ENCODE results near the gene ANKS3. TPM values are rescaled to one million over a fixed set of nuclear protein-coding genes. Genes with fewer than 3 reads are reported as not detected.

The ANKS3 gene
- total and polyA plus RNA-seq, 8 donors: 11.6 to 183 (median 25.9) TPM

DNA sequence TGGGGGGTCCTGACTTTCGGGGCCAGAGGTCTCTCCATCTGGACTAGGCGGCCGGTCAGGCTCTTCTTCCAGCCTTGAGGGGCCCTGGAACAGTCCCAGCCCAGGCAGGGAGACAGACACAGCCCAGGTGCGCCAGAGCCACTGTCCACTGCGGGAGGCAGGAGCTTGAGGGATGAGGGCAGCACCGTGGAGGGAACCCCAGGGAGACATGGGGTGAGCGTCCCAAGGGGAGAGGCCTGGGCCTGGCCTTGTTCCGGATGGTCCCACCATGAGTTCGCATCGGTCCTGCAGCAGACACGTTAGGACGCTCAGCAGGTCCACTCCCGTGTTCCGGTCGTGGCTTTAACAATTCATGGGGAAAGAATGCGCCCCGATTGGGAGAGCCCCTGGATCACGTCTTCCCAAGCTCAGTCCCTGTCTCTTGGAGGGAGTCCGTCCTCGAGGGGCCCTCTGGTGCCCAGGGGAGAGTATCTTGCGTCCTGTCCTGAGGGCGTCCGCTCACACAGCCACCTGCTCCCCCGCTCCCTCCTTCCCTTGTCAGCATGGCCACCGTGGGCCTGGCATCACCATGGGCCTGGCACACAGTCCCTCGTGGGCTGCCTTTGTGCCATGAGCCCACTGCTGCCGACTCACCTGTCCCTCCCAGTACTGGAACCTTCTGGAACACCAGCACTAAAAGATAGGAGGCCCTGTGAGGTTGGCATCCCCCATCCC, 47.4 kb downstream of the ANKS3 start:
- intact Hi-C loops (cut with DNase I; ENCODE audit: low total_unique reads): no loop called here
- Histone ChIP-seq H3K9me3 (no peaks in the 10 kb centered on the region), H3K4me1 (peaks cover 7 to 29% (median 12%) of the 10 kb centered on the region in 4 donors), H3K27me3 (no peaks in the 10 kb centered on the region), H3K4me3 (no peak overlapping the region), H3K36me3 (peaks cover 49 to 97% (median 91%) of the 10 kb centered on the region in 4 donors), H3K27ac (no peak overlapping the region)
- no peak for DNase-seq
- no peak for TF ChIP-seq EP300 (IDR thresholded peaks at IDR 0.05)
- no peak for TF ChIP-seq POLR2AphosphoS5 (IDR thresholded peaks at IDR 0.05)
- TF ChIP-seq, protein P1, sequence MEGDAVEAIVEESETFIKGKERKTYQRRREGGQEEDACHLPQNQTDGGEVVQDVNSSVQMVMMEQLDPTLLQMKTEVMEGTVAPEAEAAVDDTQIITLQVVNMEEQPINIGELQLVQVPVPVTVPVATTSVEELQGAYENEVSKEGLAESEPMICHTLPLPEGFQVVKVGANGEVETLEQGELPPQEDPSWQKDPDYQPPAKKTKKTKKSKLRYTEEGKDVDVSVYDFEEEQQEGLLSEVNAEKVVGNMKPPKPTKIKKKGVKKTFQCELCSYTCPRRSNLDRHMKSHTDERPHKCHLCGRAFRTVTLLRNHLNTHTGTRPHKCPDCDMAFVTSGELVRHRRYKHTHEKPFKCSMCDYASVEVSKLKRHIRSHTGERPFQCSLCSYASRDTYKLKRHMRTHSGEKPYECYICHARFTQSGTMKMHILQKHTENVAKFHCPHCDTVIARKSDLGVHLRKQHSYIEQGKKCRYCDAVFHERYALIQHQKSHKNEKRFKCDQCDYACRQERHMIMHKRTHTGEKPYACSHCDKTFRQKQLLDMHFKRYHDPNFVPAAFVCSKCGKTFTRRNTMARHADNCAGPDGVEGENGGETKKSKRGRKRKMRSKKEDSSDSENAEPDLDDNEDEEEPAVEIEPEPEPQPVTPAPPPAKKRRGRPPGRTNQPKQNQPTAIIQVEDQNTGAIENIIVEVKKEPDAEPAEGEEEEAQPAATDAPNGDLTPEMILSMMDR (IDR thresholded peaks at IDR 0.05): no peak
- no peak for TF ChIP-seq POLR2A (IDR thresholded peaks at IDR 0.05)
- WGBS, 5 donors: 89 to 94% (median 92%) methylated on average over 24 to 27 of the region's 27 CpGs

DNA sequence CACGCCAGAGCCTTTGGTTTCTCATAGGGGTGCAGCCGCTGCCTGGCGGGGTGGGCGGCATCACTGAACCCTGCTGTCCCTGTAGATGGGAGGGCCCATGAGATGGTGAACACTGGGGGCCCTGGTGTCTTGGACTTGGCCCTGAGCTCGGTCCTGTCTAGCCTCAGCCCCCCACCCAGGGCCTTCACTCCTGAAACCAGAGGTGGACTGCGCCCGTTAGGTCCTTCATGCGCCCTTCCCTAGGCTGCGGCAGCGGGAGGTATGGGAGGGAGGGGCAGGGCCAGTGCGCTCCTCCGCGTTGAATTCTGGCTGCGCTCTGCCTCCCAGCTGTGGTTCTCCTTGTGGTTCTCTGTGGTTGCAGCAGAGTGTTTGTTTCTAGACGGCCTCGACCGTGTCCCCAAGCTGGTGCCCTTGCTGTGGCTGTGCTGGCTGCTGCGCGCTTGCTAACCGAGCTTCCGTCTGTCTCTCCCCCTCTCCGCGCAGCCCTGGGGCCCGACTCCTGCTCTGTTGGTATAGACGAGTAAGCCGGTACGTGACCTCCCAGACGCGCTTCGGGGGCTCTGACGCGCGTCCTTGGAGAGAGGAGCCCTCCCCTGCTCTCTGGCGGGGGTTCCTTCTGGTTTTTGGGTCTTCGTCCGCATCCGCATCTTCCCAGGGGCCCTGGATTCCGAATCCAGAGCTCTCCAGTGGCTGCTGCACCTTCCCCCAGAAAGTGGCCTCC, 48.1 kb downstream of the ANKS3 start:
- no peak for DNase-seq
- H3K4me3 ChIP-seq: no peak overlapping the region

DNA sequence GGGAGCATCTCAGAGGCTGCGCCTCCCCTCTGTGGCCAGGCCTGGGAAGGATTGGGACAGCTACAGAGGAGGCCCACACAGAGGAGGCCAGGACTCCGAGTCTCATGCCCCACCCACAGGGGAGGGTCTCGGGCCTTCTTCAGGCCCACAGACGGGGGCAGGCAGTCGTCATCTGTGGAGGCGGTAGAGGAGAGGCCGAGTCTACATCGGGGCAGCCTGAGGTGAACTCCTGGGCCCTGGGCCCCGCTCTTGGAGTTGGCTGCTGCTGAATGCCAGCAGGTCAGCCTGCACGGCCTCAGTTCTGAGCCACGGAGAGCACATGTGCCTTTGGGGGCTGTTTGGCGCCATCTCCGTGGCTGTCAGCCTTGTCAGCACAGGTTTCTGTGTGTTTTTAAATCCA, 48.8 kb downstream of the ANKS3 start:
- intact Hi-C loops (cut with DNase I; ENCODE audit: low total_unique reads): no loop called here
- TF ChIP-seq EP300 (IDR thresholded peaks at IDR 0.05) (no peak), POLR2AphosphoS5 (IDR thresholded peaks at IDR 0.05) (no peak), POLR2A (IDR thresholded peaks at IDR 0.05) (no peak)
- TF ChIP-seq, protein P1 (IDR thresholded peaks at IDR 0.05): no peak
- H3K9me3 ChIP-seq: no peaks in the 10 kb centered on the region
- no peak for DNase-seq
- peaks cover 19 to 36% (median 23%) of the 10 kb centered on the region in 4 donors for H3K4me1 ChIP-seq
- H3K27me3 ChIP-seq: no peaks in the 10 kb centered on the region
- peaks cover 49 to 100% (median 95%) of the 10 kb centered on the region in 4 donors for H3K36me3 ChIP-seq
- no peak overlapping the region for H3K4me3 ChIP-seq
- WGBS, 5 donors: 71 to 92% (median 89%) methylated on average over 6 to 13 of the region's 13 CpGs
- no peak overlapping the region for H3K27ac ChIP-seq

More for the DNA sequence above, 48.1 kb downstream of the ANKS3 start:
- TF ChIP-seq POLR2A (IDR thresholded peaks at IDR 0.05): no peak
- TF ChIP-seq EP300 (IDR thresholded peaks at IDR 0.05): no peak
- TF ChIP-seq POLR2AphosphoS5 (IDR thresholded peaks at IDR 0.05): no peak
- TF ChIP-seq, protein P1 (IDR thresholded peaks at IDR 0.05): no peak
- no peaks in the 10 kb centered on the region for H3K9me3 ChIP-seq
- H3K27ac ChIP-seq: no peak overlapping the region
- peaks cover 12 to 34% (median 17%) of the 10 kb centered on the region in 4 donors for H3K4me1 ChIP-seq
- intact Hi-C loops (cut with DNase I; ENCODE audit: low total_unique reads): no loop called here
- 86 to 97% (median 95%) methylated on average over 24 to 38 of the region's 38 CpGs for WGBS, 5 donors
- peaks cover 49 to 100% (median 96%) of the 10 kb centered on the region in 4 donors for H3K36me3 ChIP-seq
- no peaks in the 10 kb centered on the region for H3K27me3 ChIP-seq

DNA sequence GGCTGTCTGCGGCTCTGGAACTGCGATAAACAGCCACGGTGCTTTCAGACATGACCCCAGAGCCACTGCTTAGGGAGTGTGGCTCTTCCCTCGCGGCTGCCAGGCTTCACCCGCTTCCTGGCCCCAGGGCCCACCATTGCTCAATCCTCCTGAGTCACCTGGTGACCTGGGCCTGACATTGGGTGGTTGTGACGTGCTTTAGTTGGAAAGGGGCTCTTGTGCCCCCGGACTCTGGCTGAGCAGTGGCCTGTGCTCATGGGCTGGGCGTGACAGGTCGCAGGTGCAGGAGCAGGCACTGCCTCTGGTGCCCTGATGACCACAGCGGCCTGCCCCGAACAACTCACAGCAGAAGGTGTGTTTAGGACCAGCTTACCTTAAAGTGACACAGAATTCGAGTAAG, 49.3 kb downstream of the ANKS3 start:
- Histone ChIP-seq H3K4me3 (no peak overlapping the region), H3K9me3 (no peaks in the 10 kb centered on the region), H3K4me1 (peaks cover 20 to 35% (median 26%) of the 10 kb centered on the region in 4 donors), H3K27ac (no peak overlapping the region), H3K36me3 (peaks cover 49 to 100% (median 96%) of the 10 kb centered on the region in 4 donors), H3K27me3 (no peaks in the 10 kb centered on the region)
- no peak for DNase-seq
- TF ChIP-seq, protein P1 (IDR thresholded peaks at IDR 0.05): no peak
- TF ChIP-seq POLR2A (IDR thresholded peaks at IDR 0.05): no peak
- TF ChIP-seq EP300 (IDR thresholded peaks at IDR 0.05): no peak
- no peak for TF ChIP-seq POLR2AphosphoS5 (IDR thresholded peaks at IDR 0.05)
- intact Hi-C loops (cut with DNase I; ENCODE audit: low total_unique reads): no loop called here
- WGBS, 5 donors: 86 to 90% (median 89%) methylated on average over 7 to 13 of the region's 13 CpGs
